GM13976 (cell line): ENCODE results near the gene JARID2.

ENCODE experiments used
- DNase-seq: peaks from one replicate; pipeline ENCODE4 v3.0.0; 2012; ENCODE audit warnings: low spot score
- in situ Hi-C: fragments of 300-500 bp; cut with MboI; formaldehyde crosslinking; loops from one replicate; pipeline ENCODE4 v1.12.0; 2022; ENCODE audit warnings: low sequenced_read_pairs, mixed read lengths, inconsistent platforms; ENCODE audit not compliant: unreplicated experiment
- TF ChIP-seq, protein P1 (sequence below): IDR thresholded peaks from 2 replicates; pipeline ENCODE4 v1.5.1; 2012; ENCODE audit warnings: borderline replicate concordance, mild to moderate bottlenecking; ENCODE audit not compliant: insufficient read depth; ENCODE audit errors: extremely low read depth, missing control alignments, control extremely low read depth

Gene JARID2

GRCh38 chr6:15366879-15367278 is 121.0 kb downstream of the JARID2 start:
- DNase-seq = no peak
- TF ChIP-seq, protein P1, sequence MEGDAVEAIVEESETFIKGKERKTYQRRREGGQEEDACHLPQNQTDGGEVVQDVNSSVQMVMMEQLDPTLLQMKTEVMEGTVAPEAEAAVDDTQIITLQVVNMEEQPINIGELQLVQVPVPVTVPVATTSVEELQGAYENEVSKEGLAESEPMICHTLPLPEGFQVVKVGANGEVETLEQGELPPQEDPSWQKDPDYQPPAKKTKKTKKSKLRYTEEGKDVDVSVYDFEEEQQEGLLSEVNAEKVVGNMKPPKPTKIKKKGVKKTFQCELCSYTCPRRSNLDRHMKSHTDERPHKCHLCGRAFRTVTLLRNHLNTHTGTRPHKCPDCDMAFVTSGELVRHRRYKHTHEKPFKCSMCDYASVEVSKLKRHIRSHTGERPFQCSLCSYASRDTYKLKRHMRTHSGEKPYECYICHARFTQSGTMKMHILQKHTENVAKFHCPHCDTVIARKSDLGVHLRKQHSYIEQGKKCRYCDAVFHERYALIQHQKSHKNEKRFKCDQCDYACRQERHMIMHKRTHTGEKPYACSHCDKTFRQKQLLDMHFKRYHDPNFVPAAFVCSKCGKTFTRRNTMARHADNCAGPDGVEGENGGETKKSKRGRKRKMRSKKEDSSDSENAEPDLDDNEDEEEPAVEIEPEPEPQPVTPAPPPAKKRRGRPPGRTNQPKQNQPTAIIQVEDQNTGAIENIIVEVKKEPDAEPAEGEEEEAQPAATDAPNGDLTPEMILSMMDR = no peak
- in situ Hi-C loops = no loop called here

GRCh38 chr6:15368186-15368585 is 122.3 kb downstream of the JARID2 start:
- in situ Hi-C loops = no loop called here
- TF ChIP-seq, protein P1 = no peak
- DNase-seq = no peak

DNA sequence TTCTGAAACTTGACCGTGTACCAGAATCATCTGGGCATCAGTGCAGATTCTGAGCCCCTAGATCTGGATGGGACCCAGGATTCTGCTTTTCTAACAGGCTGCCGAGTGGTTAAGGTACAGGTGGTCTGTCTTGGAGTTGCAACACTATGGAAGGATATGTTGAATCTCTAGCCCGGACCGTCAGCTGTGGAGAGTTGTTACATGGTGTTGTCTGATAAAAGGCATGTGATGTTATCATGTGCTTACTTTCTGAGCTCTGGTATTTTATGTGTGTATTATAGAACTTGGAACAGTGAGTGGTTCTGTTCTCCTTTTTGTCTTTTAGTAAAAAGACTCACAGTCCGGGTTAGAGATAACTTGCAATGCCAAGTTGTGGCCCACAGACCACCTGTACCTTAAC is 123.0 kb downstream of the JARID2 start:
- TF ChIP-seq, protein P1 = no peak
- no peak for DNase-seq
- in situ Hi-C loops = no loop called here

DNA sequence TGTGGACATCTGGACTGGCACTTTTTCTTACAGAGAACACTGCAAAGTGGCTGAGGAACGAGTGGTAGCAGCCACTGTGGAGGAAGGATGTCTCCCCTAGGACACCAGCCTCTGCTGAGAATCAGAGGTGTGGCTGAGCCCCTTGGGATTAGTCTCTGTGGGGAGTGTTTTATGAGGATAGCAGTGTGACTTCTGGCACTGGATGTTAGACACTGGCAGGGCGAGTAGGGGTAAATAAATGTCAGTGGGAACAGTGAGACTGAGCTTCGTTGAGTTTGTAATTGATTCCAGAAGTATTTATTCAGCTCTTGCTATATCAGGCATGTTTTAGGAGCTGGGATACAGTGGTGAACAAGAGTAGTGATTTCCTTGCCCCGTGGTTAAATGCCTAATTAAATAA is 124.0 kb downstream of the JARID2 start:
- TF ChIP-seq, protein P1 = no peak
- no peak for DNase-seq
- in situ Hi-C loops = no loop called here

- no peak for DNase-seq
- in situ Hi-C loops = no loop called here
- TF ChIP-seq, protein P1 = no peak
These were observed 125.1 kb downstream of the JARID2 start for GRCh38 chr6:15370733-15371671.

DNA sequence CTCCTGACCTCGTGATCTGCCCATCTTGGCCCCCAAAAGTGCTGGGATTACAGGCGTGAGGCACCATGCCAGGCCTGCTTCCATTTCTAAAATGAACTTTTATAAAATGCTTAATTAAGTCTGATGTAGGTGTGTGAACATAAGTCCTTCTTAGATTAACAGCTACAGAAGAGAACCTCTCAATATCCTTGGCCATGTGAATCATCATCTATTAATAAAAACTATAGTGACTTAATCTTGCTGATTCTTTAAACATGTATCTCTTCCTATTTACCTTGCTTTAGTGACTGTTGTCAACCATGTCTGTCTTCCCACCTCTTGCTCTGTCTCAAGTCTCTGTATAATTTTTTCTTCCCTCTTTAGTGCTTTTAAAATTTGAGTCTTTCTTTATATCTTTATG is 127.1 kb downstream of the JARID2 start:
- DNase-seq = no peak
- TF ChIP-seq, protein P1 = no peak
- in situ Hi-C loops = no loop called here
